ENCODE data around the gene NIN.
"Not testable (repeated sequence)": the region's sequence is repeated elsewhere in the genome, so short reads cannot be mapped to it uniquely, and the experiment has no call there.

The NIN gene

DNA sequence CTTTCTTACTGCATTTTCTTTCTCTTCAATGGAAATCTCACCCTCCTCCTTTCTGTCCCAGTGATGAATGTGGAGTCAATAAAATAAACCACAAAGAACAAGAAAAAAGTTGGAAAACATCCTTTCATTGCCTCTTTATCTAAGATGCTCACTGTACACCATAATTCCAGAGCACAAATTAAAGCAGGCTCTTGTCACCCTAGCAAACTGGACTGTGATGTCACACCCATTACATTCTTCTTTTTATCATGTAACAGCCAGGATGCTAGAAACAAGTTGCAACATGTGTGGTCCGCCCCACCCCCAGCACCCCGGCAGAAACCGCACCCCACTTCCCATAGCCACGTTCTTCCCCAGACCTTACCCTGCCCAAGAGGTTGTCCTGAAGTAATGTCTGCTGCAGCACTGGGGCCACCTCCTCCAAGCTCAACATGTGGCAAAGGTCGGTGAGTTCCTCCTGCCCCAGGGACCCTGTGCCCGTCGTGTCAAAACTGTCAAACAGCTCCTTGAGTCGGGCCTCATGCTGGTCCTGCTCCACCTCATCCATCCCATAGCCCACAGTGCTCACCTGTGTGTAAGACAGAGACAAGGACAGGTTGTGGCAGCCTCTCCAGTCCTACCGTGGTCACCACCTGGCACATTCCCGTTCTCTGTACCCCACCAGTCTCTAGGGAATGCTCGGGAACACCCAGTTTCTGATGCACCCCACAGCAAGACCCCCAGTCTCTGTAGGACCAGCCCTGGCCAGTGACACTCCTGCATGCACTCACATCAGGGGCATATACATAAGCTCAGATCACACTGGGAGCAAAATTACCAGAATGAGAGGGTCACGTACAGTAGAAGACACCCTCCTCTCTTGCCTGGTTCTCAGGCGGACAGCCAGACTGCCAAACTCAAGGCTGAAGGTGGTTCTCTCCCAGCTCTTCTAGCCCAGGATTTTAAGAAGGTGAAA is 9.2 kb downstream of the NIN start:
- peak overlapping the region; percentile 42 for H3K27ac ChIP-seq
- no peak for DNase-seq (ENCODE audit: low read depth, low spot score)

- peak overlapping the region; percentile 42 for H3K27ac ChIP-seq
- DNase-seq (ENCODE audit: low read depth, low spot score) = no peak
Measured at GRCh38 chr14:50820786-50821509, 10.0 kb downstream of the NIN start.

DNA sequence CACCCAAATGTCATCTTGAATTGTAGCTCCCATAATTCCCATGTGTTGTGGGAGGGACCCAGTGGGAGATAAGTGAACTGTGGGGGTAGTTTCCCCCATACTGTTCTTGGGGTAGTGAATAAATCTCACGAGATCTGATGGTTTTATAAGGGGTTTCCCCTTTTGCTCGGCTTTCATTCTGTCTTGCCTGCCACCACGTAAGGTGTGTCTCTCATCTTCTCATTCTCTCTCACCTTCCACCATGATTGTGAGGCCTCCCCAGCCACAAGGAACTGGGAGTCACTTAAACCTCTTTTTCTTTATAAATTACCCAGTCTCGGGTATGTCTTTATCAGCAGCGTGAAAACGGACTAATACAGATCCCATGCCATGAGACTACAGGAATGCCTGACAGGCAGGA is 11.7 kb downstream of the NIN start:
- DNase-seq (ENCODE audit: low read depth, low spot score); H3K27ac ChIP-seq: not testable (repeated sequence)

DNA sequence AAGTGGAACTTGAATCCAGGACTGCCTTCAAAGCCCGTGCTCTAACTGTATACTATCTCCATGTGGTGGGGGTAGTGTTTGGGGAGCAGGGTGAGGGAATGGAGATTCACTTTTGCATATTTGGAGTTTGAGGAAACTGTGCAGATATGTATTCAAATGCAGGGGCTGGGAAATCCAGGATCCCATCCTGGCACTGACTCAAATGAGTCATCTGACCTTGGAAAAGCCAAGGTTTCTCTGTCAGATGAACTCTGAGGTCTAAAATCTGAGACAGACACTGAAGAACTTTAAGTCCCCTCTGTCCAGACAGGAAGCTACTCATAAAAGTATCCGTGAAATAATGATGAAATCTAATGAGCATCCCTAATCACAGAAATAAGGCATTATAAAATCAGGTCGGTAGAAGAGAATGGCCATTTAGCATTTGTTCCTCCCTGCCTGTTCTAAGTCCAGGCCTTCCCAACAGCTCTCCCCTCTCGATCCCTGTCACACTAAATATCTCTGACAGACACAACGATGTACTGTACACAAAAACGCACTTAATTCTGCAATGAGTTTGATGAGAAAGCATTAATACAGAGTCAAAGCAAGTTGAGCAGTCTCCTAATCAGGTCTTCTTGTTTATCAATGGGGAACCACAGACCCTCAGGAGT is 14.4 kb downstream of the NIN start:
- H3K27ac ChIP-seq = no peak overlapping the region
- DNase-seq (ENCODE audit: low read depth, low spot score) = no peak

GRCh38 chr14:50815526-50815925 is 15.4 kb downstream of the NIN start:
- not testable (repeated sequence) for DNase-seq (ENCODE audit: low read depth, low spot score); H3K27ac ChIP-seq

DNA sequence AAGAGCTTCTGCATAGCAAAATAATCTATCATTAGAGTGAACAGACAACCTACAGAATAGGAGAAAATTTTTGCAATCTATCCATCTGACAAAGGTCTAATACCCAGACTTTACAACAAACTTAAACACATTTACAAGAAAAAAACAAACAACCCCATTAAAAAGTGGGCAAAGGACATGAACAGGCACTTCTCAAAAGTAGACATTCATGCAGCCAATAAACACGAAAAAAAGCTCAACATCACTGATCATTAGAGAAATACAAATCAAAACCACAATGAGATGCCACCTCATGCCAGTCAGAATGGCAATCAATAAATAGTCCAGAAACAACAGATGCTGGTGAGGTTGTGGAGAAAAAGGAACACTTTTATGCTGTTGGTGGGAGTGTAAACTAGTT is 15.9 kb downstream of the NIN start:
- not testable (repeated sequence) for DNase-seq (ENCODE audit: low read depth, low spot score); H3K27ac ChIP-seq

GRCh38 chr14:50814161-50814560 is 16.8 kb downstream of the NIN start:
- H3K27ac ChIP-seq = no peak overlapping the region
- DNase-seq (ENCODE audit: low read depth, low spot score) = no peak

- no peak for DNase-seq (ENCODE audit: low read depth, low spot score)
Measured at GRCh38 chr14:50813544-50813863, 17.5 kb downstream of the NIN start.

GRCh38 chr14:50812856-50813543 is 18.0 kb downstream of the NIN start:
- no peak overlapping the region for H3K27ac ChIP-seq
- no peak for DNase-seq (ENCODE audit: low read depth, low spot score)

More at GRCh38 chr14:50813544-50813863, 17.5 kb downstream of the NIN start:
- H3K27ac ChIP-seq = no peak overlapping the region

DNA sequence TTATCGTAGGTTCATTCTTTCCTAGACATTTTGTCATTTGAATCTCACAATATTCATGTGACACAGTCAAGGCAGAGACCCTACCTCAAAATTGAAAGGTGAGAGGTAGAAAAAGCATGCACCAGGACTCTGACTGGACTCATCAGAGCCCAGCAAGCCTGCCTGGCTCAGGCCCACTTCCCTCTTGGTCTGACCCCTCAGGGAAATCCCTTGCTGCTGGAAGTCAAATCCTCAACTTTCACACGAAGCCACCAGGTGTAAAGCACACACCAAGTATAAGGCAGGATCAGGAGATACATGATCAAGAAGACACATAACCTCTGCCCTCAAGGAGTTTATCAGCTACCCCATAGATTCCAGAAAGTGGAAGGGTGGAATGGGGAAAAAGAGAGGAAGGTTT is 18.8 kb downstream of the NIN start:
- DNase-seq (ENCODE audit: low read depth, low spot score) = no peak
- H3K27ac ChIP-seq = no peak overlapping the region

DNA sequence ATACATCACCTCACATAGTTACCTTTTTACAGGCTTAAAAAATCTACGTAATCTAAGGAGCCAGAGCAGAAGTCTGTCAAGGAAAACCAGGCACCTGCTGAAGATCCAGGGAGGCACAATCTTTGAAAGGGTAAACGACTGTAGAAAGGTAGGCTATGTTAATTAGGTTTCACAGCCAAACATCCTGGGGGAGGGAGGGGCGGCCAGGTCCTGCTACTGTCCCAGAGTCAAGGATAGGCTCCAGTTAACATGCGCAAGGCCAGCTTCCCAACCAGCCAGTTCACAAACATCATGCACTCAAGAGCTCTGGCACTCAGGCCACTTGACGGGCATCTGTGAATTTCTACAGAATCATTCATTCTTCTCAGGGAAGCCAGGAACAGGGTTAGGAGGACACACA is 22.9 kb downstream of the NIN start:
- DNase-seq (ENCODE audit: low read depth, low spot score) = no peak
- H3K27ac ChIP-seq = no peak overlapping the region

DNA sequence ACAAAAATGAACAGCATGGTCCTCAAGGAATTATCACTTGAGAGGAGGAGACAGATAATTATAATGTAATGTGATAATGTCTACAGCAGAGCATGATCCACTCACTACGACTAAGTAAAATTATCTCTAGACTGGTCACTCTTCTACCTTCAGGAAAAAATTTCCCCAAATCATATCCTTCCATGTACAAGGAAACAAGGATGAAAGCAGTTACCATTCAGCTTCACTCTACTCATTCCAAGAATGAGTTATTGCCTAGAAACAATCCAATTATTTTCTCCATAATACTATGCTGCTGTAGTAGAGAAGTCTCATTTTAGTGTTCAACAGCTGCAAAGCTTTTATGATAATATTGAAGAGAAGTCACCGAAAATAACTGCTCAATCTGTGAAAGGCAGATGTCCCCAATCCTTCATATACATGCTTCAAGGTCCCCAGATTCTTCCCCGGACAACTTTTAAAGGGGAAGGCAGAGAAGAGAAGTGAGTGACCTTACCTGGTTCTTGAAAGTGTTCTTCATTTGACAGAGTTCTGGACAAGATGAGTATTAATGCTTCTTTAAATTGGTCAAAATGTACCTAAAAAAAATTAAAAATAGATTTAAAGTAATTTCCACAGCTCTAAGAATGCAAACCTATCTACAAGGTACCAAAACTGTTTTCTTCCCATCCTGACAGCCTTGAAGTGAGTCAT is 24.6 kb downstream of the NIN start:
- no peak for DNase-seq (ENCODE audit: low read depth, low spot score)
- H3K27ac ChIP-seq = no peak overlapping the region

GRCh38 chr14:50805396-50805795 is 25.6 kb downstream of the NIN start:
- no peak for DNase-seq (ENCODE audit: low read depth, low spot score)
- H3K27ac ChIP-seq = no peak overlapping the region

GRCh38 chr14:50804181-50804721 is 26.7 kb downstream of the NIN start:
- H3K27ac ChIP-seq = no peak overlapping the region
- no peak for DNase-seq (ENCODE audit: low read depth, low spot score)

DNA sequence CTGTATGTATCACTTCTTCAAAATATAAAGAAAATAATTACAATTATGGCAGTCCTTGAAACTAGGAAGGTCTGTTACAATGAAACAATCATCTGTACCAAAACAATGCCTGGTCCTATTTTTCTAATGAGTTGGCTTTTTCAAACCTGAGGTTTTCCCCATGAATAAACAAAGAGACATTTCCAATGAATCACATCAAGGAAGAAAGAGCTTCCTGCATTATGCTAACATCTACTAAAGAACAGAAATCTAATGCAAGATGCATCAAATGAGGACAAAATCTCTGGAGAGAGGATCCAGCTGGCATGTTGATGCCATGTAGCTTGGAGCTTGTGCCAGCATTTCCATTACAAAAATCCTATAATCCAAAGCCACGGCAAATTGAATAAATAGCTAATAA is 29.3 kb downstream of the NIN start:
- DNase-seq (ENCODE audit: low read depth, low spot score) = no peak
- peak overlapping the region; percentile 51 for H3K27ac ChIP-seq

DNA sequence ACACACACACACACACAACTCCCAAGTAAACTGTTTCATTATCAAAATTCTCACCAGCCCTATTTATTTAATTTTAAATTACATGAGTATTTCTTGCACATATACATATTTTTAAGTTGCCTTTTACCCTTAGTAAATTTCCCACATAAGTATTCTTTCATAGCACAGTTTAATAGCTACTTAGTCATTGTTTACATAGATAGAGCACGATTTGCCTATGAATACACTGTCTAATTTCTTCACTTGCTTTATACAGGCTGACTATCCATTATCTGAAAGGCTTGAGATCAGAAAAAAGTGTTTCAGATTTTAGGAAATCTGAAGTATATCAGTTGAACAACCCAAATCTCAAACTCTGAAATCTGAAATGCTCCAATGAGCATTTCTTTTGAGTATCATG is 30.9 kb downstream of the NIN start:
- H3K27ac ChIP-seq = no peak overlapping the region
- no peak for DNase-seq (ENCODE audit: low read depth, low spot score)

DNA sequence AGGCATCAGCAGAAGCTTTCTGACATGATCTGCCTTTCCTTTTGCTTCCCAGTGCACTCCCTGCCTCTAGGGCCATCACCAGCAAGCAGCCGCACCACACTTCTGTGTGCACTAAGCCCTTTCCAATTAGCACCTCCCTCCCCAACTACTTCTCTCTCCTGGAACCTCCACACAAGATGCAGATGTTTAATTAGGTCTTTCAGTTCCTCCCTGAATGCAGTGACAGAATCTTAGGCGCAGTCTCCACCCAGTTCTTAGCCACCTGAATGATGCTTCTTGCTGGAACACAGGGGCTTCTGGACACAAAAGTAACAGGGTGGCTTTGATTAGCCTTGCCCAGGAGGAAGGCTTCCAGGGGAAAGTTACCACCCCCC is 32.9 kb downstream of the NIN start:
- no peak overlapping the region for H3K27ac ChIP-seq
- DNase-seq (ENCODE audit: low read depth, low spot score) = no peak

GRCh38 chr14:50797250-50798047 is 33.5 kb downstream of the NIN start:
- DNase-seq (ENCODE audit: low read depth, low spot score) = no peak
- H3K27ac ChIP-seq = no peak overlapping the region

DNA sequence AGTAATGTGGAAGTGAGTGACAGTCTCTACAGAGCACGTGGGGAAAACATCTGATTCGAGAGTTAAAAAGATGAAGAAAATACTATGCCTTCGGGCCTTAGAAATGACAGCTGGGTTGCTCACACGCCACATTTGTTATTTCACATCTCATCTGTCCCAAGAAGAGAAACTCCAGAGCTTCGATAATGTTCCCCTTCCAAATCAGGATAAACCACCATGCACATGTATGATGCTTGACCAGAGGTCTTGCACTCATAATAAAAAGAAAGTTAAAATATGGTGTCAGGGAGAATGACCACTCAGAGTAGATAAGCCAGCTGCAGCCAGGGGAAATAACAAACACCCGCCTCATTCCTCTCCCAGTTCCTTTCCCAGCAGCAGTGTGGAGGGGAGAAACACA is 34.6 kb downstream of the NIN start:
- H3K27ac ChIP-seq = no peak overlapping the region
- DNase-seq (ENCODE audit: low read depth, low spot score) = no peak

Measured in epithelial cell of prostate (primary cell).